Mesothelial cell of epicardium (in vitro differentiated cells): ENCODE data around the gene OBSCN. TPM values are rescaled to one million over a fixed set of nuclear protein-coding genes. Genes with fewer than 3 reads are reported as not detected.

Source experiments
- DNase-seq, 2 experiments: peaks; one replicate each; pipeline ENCODE4 v3.0.0; 2021; ENCODE audit warnings: low spot score in 2 of 2; ENCODE audit not compliant: unreplicated experiment in 2 of 2
- H3K27ac Mint-ChIP-seq: 2 replicates; pipeline ENCODE4 v1.8.0; 2021; ENCODE audit warnings: mixed read lengths
- H3K27me3 Mint-ChIP-seq: 2 replicates; pipeline ENCODE4 v1.8.0; 2021; ENCODE audit warnings: low read depth, mixed read lengths
- H3K36me3 Mint-ChIP-seq: 2 replicates; pipeline ENCODE4 v1.8.0; 2021; ENCODE audit warnings: mixed read lengths
- H3K4me1 Mint-ChIP-seq: 2 replicates; pipeline ENCODE4 v1.8.0; 2021; ENCODE audit warnings: mixed read lengths
- H3K4me3 Mint-ChIP-seq: 2 replicates; pipeline ENCODE4 v1.8.0; 2021; ENCODE audit warnings: mild to moderate bottlenecking, moderate library complexity, mixed read lengths
- H3K9me3 Mint-ChIP-seq: 2 replicates; pipeline ENCODE4 v1.8.0; 2021; ENCODE audit warnings: mixed read lengths
- CTCF ChIP-seq: fragments of 200-600 bp; sonication (generic); IDR thresholded peaks from one replicate; pipeline ENCODE4 v1.5.0; 2021; ENCODE audit warnings: antibody characterized with exemption; ENCODE audit not compliant: unreplicated experiment
- total RNA-seq: library from RNA; stranded (reverse); gene quantifications from 3 replicates; pipeline ENCODE4 v1.2.1, GENCODE V29; 2021

OBSCN gene
- total RNA-seq, 1 donor from 2014 or later = 113 TPM

- H3K36me3 Mint-ChIP-seq = peaks cover 2% of the 10 kb centered on the region
- H3K27ac Mint-ChIP-seq = no peak overlapping the region
- H3K4me3 Mint-ChIP-seq = peak overlapping the region; percentile 55
- no peaks in the 10 kb centered on the region for H3K4me1 Mint-ChIP-seq
- no peaks in the 10 kb centered on the region for H3K27me3 Mint-ChIP-seq
- TF ChIP-seq CTCF = no peak
- DNase-seq = no peak
- no peaks in the 10 kb centered on the region for H3K9me3 Mint-ChIP-seq
These were observed 3.9 kb downstream of the OBSCN start for GRCh38 chr1:228211531-228212414.

- no peaks in the 10 kb centered on the region for H3K9me3 Mint-ChIP-seq
- no peak for DNase-seq
- H3K4me3 Mint-ChIP-seq = peak overlapping the region; percentile 87
- no peak overlapping the region for H3K27ac Mint-ChIP-seq
- H3K4me1 Mint-ChIP-seq = no peaks in the 10 kb centered on the region
- TF ChIP-seq CTCF = no peak
- no peaks in the 10 kb centered on the region for H3K27me3 Mint-ChIP-seq
- H3K36me3 Mint-ChIP-seq = peaks cover 2% of the 10 kb centered on the region
These were observed 4.6 kb downstream of the OBSCN start for GRCh38 chr1:228212415-228212965.

GRCh38 chr1:228212966-228213844, 5.4 kb downstream of the OBSCN start:
- peaks cover 2% of the 10 kb centered on the region for H3K36me3 Mint-ChIP-seq
- no peak for TF ChIP-seq CTCF
- H3K27ac Mint-ChIP-seq = peak overlapping the region; percentile 92
- H3K4me1 Mint-ChIP-seq = no peaks in the 10 kb centered on the region
- peak overlapping the region; percentile 87 for H3K4me3 Mint-ChIP-seq
- H3K9me3 Mint-ChIP-seq = no peaks in the 10 kb centered on the region
- DNase-seq = peak; percentile 76 to 82
- no peaks in the 10 kb centered on the region for H3K27me3 Mint-ChIP-seq

GRCh38 chr1:228213917-228214808, 6.3 kb downstream of the OBSCN start:
- Mint-ChIP-seq H3K27ac (no peak overlapping the region), H3K9me3 (no peaks in the 10 kb centered on the region), H3K36me3 (peaks cover 4% of the 10 kb centered on the region), H3K27me3 (no peaks in the 10 kb centered on the region), H3K4me1 (no peaks in the 10 kb centered on the region), H3K4me3 (peak overlapping the region; percentile 77)
- no peak for DNase-seq
- no peak for TF ChIP-seq CTCF
